ENCODE data around the gene TMEM9B. TPM values are rescaled to one million over a fixed set of nuclear protein-coding genes. Genes with fewer than 3 reads are reported as not detected.

TMEM9B gene
- total and polyA plus RNA-seq, 9 of the 15 experiments (the other 6 are each of a cell fraction or from before 2014, with no cell fraction given): 7.7 to 20.0 (median 14.0) TPM

DNA sequence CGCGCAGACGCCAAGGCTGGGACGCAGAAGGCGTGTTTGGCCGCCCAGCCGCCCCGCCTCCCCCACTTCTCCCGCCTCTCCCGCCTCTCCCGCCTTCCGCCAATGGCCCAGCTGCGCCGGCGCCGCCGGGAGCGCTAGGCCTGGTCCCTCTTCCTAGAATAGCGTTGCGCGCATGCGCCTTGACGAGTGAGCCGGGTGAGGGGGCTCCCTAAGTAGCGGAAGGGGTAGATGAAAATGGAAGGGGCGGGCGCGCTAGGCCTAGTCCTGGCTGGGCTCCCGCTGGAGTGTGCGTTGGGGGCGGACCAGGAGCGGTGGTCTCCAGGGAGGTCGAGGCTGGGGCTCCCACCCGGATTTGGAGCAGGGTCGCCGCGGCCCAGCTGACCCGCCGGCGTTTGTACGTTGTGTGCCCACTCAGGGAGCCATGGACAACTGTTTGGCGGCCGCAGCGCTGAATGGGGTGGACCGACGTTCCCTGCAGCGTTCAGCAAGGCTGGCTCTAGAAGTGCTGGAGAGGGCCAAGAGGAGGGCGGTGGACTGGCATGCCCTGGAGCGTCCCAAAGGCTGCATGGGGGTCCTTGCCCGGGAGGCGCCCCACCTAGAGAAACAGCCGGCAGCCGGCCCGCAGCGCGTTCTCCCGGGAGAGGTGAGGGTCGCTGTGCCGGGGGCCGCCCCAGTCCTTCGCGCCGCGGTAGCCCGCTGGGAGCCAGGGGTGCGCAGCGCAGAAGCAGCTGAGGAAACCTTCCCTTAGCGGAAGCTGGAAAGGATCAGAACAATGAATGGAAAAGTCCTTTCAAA is 53.0 kb downstream of the TMEM9B start, which contains the start of gene AKIP1 (continued):
- TF ChIP-seq, protein P1, sequence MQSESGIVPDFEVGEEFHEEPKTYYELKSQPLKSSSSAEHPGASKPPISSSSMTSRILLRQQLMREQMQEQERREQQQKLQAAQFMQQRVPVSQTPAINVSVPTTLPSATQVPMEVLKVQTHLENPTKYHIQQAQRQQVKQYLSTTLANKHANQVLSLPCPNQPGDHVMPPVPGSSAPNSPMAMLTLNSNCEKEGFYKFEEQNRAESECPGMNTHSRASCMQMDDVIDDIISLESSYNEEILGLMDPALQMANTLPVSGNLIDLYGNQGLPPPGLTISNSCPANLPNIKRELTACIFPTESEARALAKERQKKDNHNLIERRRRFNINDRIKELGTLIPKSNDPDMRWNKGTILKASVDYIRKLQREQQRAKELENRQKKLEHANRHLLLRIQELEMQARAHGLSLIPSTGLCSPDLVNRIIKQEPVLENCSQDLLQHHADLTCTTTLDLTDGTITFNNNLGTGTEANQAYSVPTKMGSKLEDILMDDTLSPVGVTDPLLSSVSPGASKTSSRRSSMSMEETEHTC (IDR thresholded peaks at IDR 0.05): no peak
- TF ChIP-seq, protein P2, sequence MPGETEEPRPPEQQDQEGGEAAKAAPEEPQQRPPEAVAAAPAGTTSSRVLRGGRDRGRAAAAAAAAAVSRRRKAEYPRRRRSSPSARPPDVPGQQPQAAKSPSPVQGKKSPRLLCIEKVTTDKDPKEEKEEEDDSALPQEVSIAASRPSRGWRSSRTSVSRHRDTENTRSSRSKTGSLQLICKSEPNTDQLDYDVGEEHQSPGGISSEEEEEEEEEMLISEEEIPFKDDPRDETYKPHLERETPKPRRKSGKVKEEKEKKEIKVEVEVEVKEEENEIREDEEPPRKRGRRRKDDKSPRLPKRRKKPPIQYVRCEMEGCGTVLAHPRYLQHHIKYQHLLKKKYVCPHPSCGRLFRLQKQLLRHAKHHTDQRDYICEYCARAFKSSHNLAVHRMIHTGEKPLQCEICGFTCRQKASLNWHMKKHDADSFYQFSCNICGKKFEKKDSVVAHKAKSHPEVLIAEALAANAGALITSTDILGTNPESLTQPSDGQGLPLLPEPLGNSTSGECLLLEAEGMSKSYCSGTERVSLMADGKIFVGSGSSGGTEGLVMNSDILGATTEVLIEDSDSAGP (CRISPR knock-in tag; IDR thresholded peaks at IDR 0.05): no peak
- TF ChIP-seq CHD2 (IDR thresholded peaks at IDR 0.05; ENCODE audit: low read depth, low read length) (no peak), ARHGAP35 (IDR thresholded peaks at IDR 0.05; ENCODE audit: partially characterized antibody) (no peak), POLR2G (IDR thresholded peaks at IDR 0.05; ENCODE audit: low read depth, low read length) (peak; percentile 82), POLR2A (conservative IDR thresholded peaks at IDR 0.05) (peak; percentile 80), SIN3A (IDR thresholded peaks at IDR 0.05; ENCODE audit: borderline replicate concordance in 2 of 2, control insufficient read depth in 1 of 2, low read depth in 2 of 2, low read length in 2 of 2) (peak in 1 of 2 experiments; percentile 21; a peak in 1 of 4 replicates), MYC (IDR thresholded peaks at IDR 0.05; ENCODE audit: low read depth, low read length) (no peak), MYC (CRISPR knock-in tag; IDR thresholded peaks at IDR 0.05; ENCODE audit: borderline replicate concordance, low read depth) (peak; percentile 37; the same call in 1 of the 2 replicates), OTX1 (CRISPR knock-in tag; IDR thresholded peaks at IDR 0.05) (peak; percentile 11; the same call in 1 of the 2 replicates), ERF (CRISPR knock-in tag; IDR thresholded peaks at IDR 0.05) (0 out of 2 replicates have a peak, but pooled peaks have one; percentile 57), KDM4B (IDR thresholded peaks at IDR 0.05; ENCODE audit: borderline replicate concordance in 2 of 2, low read depth in 1 of 2) (peak in 1 of 2 experiments; percentile 74; a peak in 1 of 4 replicates)
- TF ChIP-seq, protein P3, sequence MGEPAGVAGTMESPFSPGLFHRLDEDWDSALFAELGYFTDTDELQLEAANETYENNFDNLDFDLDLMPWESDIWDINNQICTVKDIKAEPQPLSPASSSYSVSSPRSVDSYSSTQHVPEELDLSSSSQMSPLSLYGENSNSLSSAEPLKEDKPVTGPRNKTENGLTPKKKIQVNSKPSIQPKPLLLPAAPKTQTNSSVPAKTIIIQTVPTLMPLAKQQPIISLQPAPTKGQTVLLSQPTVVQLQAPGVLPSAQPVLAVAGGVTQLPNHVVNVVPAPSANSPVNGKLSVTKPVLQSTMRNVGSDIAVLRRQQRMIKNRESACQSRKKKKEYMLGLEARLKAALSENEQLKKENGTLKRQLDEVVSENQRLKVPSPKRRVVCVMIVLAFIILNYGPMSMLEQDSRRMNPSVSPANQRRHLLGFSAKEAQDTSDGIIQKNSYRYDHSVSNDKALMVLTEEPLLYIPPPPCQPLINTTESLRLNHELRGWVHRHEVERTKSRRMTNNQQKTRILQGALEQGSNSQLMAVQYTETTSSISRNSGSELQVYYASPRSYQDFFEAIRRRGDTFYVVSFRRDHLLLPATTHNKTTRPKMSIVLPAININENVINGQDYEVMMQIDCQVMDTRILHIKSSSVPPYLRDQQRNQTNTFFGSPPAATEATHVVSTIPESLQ (CRISPR knock-in tag; IDR thresholded peaks at IDR 0.05): peak; percentile 59; the same call in 1 of the 2 replicates
- TF ChIP-seq, protein P4, sequence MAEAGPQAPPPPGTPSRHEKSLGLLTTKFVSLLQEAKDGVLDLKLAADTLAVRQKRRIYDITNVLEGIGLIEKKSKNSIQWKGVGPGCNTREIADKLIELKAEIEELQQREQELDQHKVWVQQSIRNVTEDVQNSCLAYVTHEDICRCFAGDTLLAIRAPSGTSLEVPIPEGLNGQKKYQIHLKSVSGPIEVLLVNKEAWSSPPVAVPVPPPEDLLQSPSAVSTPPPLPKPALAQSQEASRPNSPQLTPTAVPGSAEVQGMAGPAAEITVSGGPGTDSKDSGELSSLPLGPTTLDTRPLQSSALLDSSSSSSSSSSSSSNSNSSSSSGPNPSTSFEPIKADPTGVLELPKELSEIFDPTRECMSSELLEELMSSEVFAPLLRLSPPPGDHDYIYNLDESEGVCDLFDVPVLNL (CRISPR knock-in tag; IDR thresholded peaks at IDR 0.05; ENCODE audit: low read depth): peak; percentile 39; the same call in 1 of the 2 replicates
- TF ChIP-seq, protein P5, sequence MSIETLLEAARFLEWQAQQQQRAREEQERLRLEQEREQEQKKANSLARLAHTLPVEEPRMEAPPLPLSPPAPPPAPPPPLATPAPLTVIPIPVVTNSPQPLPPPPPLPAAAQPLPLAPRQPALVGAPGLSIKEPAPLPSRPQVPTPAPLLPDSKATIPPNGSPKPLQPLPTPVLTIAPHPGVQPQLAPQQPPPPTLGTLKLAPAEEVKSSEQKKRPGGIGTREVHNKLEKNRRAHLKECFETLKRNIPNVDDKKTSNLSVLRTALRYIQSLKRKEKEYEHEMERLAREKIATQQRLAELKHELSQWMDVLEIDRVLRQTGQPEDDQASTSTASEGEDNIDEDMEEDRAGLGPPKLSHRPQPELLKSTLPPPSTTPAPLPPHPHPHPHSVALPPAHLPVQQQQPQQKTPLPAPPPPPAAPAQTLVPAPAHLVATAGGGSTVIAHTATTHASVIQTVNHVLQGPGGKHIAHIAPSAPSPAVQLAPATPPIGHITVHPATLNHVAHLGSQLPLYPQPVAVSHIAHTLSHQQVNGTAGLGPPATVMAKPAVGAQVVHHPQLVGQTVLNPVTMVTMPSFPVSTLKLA (conservative IDR thresholded peaks at IDR 0.05): peak in 1 of 2 experiments; percentile 24; a peak in 2 of 4 replicates
- TF ChIP-seq, protein P6, sequence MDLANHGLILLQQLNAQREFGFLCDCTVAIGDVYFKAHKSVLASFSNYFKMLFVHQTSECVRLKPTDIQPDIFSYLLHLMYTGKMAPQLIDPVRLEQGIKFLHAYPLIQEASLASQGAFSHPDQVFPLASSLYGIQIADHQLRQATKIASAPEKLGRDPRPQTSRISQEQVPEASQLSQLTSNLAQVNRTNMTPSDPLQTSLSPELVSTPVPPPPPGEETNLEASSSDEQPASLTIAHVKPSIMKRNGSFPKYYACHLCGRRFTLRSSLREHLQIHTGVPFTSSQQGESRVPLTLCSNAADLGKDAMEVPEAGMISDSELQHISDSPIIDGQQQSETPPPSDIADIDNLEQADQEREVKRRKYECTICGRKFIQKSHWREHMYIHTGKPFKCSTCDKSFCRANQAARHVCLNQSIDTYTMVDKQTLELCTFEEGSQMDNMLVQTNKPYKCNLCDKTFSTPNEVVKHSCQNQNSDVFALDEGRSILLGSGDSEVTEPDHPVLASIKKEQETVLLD (IDR thresholded peaks at IDR 0.05): peak; percentile 95

Data from K562 (cell line).